Posterior vena cava (tissue), 2 donors: Measurements from ENCODE around the gene ARMH3. TPM values are rescaled to one million over a fixed set of nuclear protein-coding genes. Genes with fewer than 3 reads are reported as not detected.
"Not testable (repeated sequence)": the region's sequence is repeated elsewhere in the genome, so short reads cannot be mapped to it uniquely, and the experiment has no call there.

Source experiments
- DNase-seq: peaks from one replicate; pipeline ENCODE4 v3.0.0-alpha.2; 2020; ENCODE audit warnings: low spot score
- intact Hi-C, 2 donors: fragments of 100-400 bp; cut with DNase I; formaldehyde crosslinking; loops; one replicate each; pipeline versions ENCODE4 v1.14.1 to v1.14.2; 2022 to 2023
- total RNA-seq, 2 donors: library from RNA; stranded (reverse); fragmentation: NEBNext Ultra II Directional; extraction: Animal tissue kit (Norgen Biotek cat#: 25700); gene quantifications; one replicate each; pipeline ENCODE4 v1.2.1, GENCODE V29; 2021
- donor health status: DM: yes; HTN: yes; CAD: no.
- donor health status: DM: yes; HTN: yes; CAD: no.

Gene ARMH3
- total RNA-seq, 2 donors from 2014 or later: 19.6 to 22.3 TPM

DNA sequence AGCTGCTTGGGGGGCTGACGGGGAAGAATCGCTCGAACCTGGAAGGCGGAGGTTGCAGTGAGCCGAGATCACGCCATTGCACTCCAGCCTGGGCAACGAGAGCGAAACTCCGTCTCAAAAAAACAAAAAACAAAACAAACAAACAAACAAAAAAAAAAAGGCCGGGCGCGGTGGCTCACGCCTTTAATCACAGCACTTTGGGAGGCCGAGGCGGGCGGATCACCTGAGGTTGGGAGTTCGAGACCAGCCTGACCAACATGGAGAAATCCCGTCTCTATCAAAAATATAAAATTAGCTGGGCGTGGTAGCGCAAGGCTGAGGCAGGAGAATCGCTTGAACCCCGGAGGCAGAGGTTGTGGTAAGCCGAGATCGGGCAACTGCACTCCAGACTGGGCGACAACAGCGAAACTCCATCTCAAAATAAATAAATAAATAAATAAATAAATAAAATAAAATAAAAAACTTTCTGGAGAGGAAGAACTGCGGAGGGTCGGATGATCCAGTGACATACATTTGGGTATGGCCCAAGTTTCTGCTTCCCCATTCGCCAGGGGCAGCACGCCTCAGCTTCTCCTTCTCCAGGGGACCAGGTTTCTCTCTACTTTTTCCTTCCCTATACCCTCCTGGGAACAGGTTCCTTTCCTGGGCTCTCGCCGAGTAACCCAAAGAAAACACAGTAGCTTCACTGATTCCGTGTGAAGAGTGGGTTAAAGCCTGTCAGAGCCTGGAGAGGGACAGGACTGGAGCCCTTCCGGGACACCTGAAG is 909 bp downstream of the ARMH3 start:
- intact Hi-C loops, DNase-seq: not testable (repeated sequence)

DNA sequence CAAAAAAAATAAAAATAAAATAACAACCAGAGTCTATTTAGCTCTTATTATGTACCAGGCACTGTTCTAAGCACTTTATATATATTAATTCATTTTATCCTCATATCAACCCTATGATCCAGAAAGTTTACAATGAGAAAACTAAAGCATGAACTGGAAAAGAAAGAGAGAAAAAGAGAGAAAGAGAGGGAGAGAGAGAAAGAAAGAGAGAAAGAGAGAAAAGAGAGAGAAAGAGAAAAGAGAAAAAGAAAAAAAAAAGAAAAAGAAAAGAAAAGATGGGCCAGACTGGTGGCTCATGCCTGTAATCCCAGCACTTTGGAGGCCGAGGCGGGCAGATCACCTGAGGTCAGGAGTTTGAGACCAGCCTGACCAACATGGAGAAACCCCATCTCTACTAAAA is 9.9 kb downstream of the ARMH3 start:
- intact Hi-C loops: no loop called here

GRCh38 chr10:102045292-102045691 is 10.7 kb downstream of the ARMH3 start:
- intact Hi-C loops: no loop called here
- DNase-seq: no peak

More for the DNA sequence above, 9.9 kb downstream of the ARMH3 start:
- DNase-seq: no peak

GRCh38 chr10:102040305-102041050 is 15.5 kb downstream of the ARMH3 start:
- DNase-seq: no peak
- intact Hi-C loops: no loop called here

DNA sequence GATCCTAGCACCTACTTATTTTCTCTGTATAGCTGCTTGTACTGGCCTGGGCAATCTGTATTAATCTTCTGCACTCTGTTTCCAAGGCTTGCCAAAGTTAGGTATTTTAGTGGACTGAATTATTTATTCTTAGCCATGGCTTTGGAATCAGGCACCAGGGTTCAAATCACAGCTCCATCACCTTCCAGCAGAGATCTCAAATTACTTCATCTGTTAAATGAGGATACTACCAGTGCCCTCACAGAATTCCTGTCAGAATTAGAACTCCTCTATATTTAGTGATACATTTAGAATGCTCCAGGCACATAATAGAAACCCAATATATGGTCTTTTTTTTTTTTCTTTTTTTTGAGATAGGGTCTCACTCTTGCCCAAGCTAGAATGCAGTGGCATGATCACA is 17.6 kb downstream of the ARMH3 start:
- intact Hi-C loops: no loop called here
- no peak for DNase-seq

GRCh38 chr10:102035807-102036206 is 20.2 kb downstream of the ARMH3 start:
- DNase-seq, intact Hi-C loops: not testable (repeated sequence)

- DNase-seq: no peak
- intact Hi-C loops: no loop called here
Measured at GRCh38 chr10:102033787-102034186, 22.2 kb downstream of the ARMH3 start.

DNA sequence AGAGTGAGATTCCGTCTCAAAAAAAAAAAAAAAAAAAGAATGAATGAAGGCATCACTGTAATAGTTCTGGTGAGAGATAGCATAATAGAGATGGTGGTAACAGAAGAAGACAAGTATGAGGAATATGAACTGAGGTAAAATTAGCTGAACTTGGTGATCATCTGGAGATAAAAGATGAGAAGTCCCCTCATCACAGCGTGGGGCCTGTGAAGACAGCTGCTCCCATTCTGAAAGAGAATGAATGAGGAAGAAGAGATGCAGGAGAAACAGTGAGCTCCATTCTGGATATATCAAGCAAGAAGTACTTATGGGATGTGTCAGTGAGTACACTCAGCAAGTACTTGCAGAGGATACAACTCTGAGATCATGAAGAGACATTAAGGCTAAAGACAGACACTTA is 28.7 kb downstream of the ARMH3 start:
- intact Hi-C loops: no loop called here
- no peak for DNase-seq

DNA sequence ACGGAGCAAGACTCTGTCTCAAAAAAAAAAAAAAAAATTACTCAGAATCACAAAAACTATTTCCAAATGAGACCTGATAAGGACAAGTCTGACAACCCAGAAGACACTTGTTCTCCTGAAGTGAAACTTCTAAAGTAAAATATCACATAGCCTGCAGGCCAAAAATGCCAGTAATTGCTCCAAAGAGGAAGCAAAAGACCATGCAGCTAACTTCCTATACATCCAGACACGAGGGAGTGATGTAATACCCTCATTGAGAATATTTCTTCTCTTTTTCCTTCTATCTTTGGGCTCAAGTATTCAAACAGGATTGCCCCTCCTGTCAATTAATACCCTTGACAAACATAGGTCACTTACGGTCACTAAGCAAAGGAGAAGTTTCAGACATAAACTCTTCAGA is 31.2 kb downstream of the ARMH3 start:
- DNase-seq: no peak
- intact Hi-C loops: no loop called here

DNA sequence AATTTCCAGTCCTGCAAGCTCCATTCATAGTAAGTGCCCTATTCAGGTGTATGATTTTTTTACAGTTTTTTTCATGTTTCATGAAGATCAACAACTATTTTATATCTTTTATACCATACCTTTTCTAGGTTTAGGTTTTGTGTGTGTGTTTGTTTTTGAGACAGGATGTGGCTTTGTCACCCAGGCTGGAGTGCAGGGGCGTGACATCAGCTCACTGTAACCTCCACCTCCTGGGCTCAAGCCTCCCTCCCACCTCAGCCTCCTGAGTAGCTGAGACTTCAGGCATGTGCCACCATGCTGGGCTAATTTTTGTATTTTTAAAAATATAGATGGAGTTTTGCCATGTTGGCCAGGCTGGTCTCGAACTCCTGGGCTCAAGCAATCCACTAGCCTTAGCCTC is 35.0 kb downstream of the ARMH3 start:
- intact Hi-C loops: no loop called here
- DNase-seq: no peak

GRCh38 chr10:102017295-102017694 is 38.7 kb downstream of the ARMH3 start:
- DNase-seq: no peak
- intact Hi-C loops: no loop called here

DNA sequence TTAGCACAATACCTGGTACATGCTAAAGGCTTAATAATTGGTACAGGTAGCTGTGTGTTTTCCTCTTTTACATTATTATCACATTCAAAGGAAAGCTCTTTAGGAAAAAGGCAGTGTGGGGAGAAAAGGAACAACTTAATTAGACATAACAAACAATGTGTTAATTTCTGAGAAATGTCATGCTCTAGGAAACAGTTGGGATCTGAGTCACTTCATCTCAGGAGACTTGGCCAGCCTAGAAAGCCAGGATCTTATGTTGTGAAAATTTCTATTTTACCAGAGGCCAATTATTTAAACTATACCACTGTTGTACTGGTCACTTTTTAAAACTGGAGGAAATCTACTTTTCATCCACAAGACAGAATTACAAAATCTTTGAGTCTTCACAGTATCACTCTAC is 39.6 kb downstream of the ARMH3 start:
- intact Hi-C loops: no loop called here
- DNase-seq: no peak

DNA sequence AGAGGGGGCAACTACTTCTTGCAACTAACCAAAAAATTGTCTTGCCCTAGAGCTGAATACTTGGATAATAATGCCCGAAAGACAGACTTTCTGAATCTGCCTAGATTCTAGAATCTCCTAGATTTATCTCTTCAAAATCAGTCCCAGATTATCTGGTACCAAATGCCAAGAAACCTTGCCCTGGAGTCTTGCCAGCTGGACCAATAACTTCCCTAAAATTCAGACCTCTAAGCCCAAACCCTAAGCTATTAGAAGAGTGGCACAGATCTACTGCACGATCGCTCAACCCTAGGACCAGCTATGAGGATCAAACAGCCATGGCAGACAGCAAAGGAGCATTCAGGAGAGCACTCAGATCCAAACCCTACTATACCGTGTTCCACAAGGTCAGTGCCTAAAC is 45.0 kb downstream of the ARMH3 start:
- intact Hi-C loops: loop anchor here in 1 of 2 donors (5.0 kb wide), 2 partner anchors 124 to 169 kb away; partner anchors contain the start of gene KCNIP2
- DNase-seq: no peak

DNA sequence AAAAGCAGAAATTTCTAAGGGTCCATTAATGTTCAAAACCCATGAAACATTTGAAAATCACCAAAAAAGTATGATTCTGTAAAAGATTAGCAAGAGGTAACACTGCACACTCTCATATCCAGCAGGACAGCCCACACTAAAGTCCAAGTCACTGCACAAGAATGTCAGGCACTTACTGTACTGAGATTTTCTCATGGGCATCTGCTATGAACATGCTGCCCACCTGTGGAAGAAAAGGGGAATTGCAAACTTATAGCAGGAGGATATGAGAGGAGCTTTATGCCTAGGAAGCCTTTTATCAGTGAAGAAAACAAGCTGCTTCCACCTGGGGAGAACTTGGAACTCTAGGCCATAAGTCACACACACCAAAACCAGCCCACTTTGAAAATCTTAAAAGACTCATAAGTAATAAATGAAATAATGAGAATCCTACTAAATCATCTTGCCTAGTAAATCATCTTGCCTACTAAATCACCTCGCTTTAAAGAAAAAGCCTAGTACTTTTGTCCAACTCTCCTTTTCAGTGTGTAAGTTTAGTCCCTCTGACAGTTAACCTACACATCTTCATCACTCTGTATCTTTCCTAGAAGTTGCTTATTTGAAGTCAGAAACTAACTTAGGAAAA is 46.1 kb downstream of the ARMH3 start:
- no peak for DNase-seq
- intact Hi-C loops: loop anchor here (2.0 to 10.0 kb wide), 4 partner anchors 121 to 168 kb away; partner anchors contain the start of gene KCNIP2 (in 2 of the 2)

GRCh38 chr10:102007796-102008195 is 48.2 kb downstream of the ARMH3 start:
- intact Hi-C loops: loop anchor here in 1 of 2 donors (2.0 to 10.0 kb wide), 2 partner anchors 119 to 163 kb away; partner anchors contain the start of gene KCNIP2
- no peak for DNase-seq

DNA sequence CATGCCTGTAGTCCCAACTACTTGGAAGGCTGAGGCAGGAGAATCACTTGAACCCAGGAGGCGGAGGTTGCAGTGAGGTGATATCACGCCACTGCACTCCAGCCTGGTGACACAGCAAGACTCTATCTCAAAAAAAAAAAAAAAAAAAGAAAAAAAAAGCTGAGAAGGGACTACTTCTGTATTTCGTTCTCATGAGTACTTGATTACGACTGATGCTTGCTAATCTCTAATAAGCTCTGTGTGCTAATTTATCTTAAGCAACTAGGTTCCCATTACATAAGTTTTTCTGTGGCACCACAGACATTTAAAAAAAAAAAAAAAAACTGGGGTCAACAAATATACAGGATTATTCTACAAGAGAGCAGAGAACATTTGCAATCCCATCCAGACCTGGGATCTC is 48.9 kb downstream of the ARMH3 start:
- DNase-seq: not testable (repeated sequence)
- intact Hi-C loops: loop anchor here in 1 of 2 donors (10.0 kb wide), 1 partner anchor 162 kb away; the partner anchor contains the start of gene KCNIP2

DNA sequence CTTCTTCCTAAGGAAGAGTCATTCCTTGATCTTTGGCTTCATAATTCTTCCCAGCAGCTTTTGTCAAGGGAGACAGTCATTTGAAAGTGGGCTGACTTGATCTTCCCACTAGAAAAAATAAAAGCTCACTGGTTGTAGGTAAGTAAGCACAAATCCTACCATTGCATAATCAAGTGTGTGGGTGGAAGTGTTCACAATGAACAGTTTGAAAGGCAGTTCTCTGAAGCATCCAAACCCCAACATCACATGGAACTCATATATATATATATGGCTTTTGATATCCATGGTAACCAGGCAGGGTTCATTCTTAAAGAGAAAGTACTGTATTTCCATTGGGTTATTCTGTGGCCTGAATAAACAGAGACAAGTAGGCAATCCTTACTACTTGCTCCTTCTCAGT is 51.6 kb downstream of the ARMH3 start:
- intact Hi-C loops: loop anchor here in 1 of 2 donors (10.0 kb wide), 1 partner anchor 160 kb away; the partner anchor contains the start of gene KCNIP2
- DNase-seq: no peak

DNA sequence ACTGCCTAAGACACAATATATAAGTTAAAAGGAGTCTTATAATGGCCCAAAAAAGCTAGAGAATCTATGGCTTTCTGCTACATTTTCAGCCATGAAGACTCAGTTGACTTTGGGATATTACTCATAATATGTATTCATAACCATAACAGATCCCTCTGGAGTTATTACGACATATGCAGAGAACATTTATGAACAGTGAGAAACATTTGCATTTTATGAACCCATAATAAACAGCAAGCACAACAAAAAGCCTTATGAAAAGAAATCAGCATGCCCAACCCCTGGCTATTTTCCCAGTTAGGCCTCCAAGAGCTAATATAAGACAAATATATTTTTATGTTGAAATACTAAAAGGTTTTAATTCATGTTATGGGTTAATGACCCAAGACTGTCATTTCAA is 52.4 kb downstream of the ARMH3 start:
- intact Hi-C loops: loop anchor here in 1 of 2 donors (10.0 kb wide), 1 partner anchor 159 kb away; the partner anchor contains the start of gene KCNIP2

DNA sequence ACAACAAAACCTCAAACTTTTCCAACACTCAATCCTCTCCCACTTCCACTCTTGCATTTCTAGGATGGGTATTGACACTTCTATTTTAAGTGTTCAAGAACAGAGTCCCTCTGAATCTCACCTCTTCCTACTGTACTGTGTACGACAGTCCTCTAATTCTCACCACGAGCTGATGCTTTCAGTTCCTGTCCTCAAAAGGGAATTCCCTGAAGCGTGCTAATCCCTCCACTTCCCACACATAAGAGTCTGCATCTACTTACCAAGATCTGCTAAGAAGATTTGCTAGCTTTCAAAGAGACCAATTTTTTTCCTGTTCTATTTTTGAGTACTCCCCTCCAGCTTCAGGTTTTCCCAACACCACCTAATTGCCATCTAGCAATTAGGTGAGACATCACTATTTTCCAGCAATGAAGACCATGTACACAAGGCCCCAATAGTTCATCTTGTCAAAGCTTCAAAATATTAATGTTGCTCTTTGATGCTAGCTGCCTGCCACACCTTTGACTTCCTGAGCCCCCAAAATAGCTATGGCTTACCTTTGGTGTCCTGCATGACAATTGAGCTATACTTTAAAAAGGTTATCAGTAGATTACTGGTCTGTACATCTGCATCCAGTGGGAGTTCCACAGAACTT is 54.4 kb downstream of the ARMH3 start:
- no peak for DNase-seq
- intact Hi-C loops: loop anchor here in 1 of 2 donors (10.0 kb wide), 1 partner anchor 157 kb away; the partner anchor contains the start of gene KCNIP2

More for the DNA sequence above, 52.4 kb downstream of the ARMH3 start:
- no peak for DNase-seq
